ENCODE measurements around the gene MPDZ. TPM values are rescaled to one million over a fixed set of nuclear protein-coding genes. Genes with fewer than 3 reads are reported as not detected.

The MPDZ gene
- polyA plus RNA-seq, 1 donor (not counting 4 experiments of a cell fraction or from before 2014, with no cell fraction given), result 9.0 TPM

- Histone ChIP-seq H3K9me3 (ENCODE audit: control insufficient read depth, low read depth, low read length) (no peaks in the 10 kb centered on the region), H3K27ac (ENCODE audit: control insufficient read depth, insufficient read depth, low read length) (no peak overlapping the region), H4K20me1 (ENCODE audit: control insufficient read depth, extremely low read depth, insufficient read depth, low read length) (no peaks in the 10 kb centered on the region), H2AFZ (ENCODE audit: control insufficient read depth, low read length) (no peak overlapping the region), H3K4me2 (ENCODE audit: control insufficient read depth, extremely low read depth, insufficient read depth, low read depth, low read length) (no peak overlapping the region), H3K4me1 (ENCODE audit: control insufficient read depth, extremely low read depth, insufficient read depth, low read length) (no peaks in the 10 kb centered on the region), H3K9me1 (ENCODE audit: control insufficient read depth, extremely low read depth, insufficient read depth, low read length) (no peaks in the 10 kb centered on the region), H3K4me3 (ENCODE audit: control insufficient read depth in 2 of 3, extremely low read depth in 1 of 3, insufficient read depth in 2 of 3, low read depth in 1 of 3, low read length in 3 of 3) (no peak overlapping the region), H3K36me3 (ENCODE audit: control insufficient read depth in 2 of 2, extremely low read depth in 1 of 2, insufficient read depth in 2 of 2, low read length in 2 of 2) (no peaks in the 10 kb centered on the region), H3K27me3 (ENCODE audit: control insufficient read depth, extremely low read depth, insufficient read depth, low read length) (no peaks in the 10 kb centered on the region), H3K79me2 (ENCODE audit: control insufficient read depth, insufficient read depth, low read length) (no peaks in the 10 kb centered on the region), H3K9ac (ENCODE audit: control insufficient read depth, extremely low read depth, insufficient read depth, low read length) (no peak overlapping the region)
- no peak for FAIRE-seq
- dilution Hi-C loops (cut with MboI; ENCODE audit: extremely low pct_ligation_motif_present, low sequenced_read_pairs), result no loop called here
- DNase-seq (ENCODE audit: low read depth, low spot score), result no peak
- TF ChIP-seq, protein P1, sequence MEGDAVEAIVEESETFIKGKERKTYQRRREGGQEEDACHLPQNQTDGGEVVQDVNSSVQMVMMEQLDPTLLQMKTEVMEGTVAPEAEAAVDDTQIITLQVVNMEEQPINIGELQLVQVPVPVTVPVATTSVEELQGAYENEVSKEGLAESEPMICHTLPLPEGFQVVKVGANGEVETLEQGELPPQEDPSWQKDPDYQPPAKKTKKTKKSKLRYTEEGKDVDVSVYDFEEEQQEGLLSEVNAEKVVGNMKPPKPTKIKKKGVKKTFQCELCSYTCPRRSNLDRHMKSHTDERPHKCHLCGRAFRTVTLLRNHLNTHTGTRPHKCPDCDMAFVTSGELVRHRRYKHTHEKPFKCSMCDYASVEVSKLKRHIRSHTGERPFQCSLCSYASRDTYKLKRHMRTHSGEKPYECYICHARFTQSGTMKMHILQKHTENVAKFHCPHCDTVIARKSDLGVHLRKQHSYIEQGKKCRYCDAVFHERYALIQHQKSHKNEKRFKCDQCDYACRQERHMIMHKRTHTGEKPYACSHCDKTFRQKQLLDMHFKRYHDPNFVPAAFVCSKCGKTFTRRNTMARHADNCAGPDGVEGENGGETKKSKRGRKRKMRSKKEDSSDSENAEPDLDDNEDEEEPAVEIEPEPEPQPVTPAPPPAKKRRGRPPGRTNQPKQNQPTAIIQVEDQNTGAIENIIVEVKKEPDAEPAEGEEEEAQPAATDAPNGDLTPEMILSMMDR (optimal IDR thresholded peaks at IDR 0.05 in 1 of 3, IDR thresholded peaks at IDR 0.05 in 1 of 3, conservative IDR thresholded peaks at IDR 0.05 in 1 of 3; ENCODE audit: extremely low read depth in 1 of 3, insufficient read depth in 2 of 3, low read length in 3 of 3), result no peak
- TF ChIP-seq EZH2 (IDR thresholded peaks at IDR 0.05; ENCODE audit: low read length), result no peak
Observed at GRCh38 chr9:13209498-13209897, 70.0 kb downstream of the MPDZ start.

- Histone ChIP-seq H2AFZ (ENCODE audit: control insufficient read depth, low read length) (no peak overlapping the region), H3K4me2 (ENCODE audit: control insufficient read depth, extremely low read depth, insufficient read depth, low read depth, low read length) (no peak overlapping the region), H3K79me2 (ENCODE audit: control insufficient read depth, insufficient read depth, low read length) (no peaks in the 10 kb centered on the region), H3K9me3 (ENCODE audit: control insufficient read depth, low read depth, low read length) (no peaks in the 10 kb centered on the region), H3K27me3 (ENCODE audit: control insufficient read depth, extremely low read depth, insufficient read depth, low read length) (no peaks in the 10 kb centered on the region), H3K4me3 (ENCODE audit: control insufficient read depth in 2 of 3, extremely low read depth in 1 of 3, insufficient read depth in 2 of 3, low read depth in 1 of 3, low read length in 3 of 3) (no peak overlapping the region), H3K9ac (ENCODE audit: control insufficient read depth, extremely low read depth, insufficient read depth, low read length) (no peak overlapping the region), H4K20me1 (ENCODE audit: control insufficient read depth, extremely low read depth, insufficient read depth, low read length) (no peaks in the 10 kb centered on the region), H3K9me1 (ENCODE audit: control insufficient read depth, extremely low read depth, insufficient read depth, low read length) (no peaks in the 10 kb centered on the region), H3K4me1 (ENCODE audit: control insufficient read depth, extremely low read depth, insufficient read depth, low read length) (peaks cover 10% of the 10 kb centered on the region), H3K27ac (ENCODE audit: control insufficient read depth, insufficient read depth, low read length) (no peak overlapping the region), H3K36me3 (ENCODE audit: control insufficient read depth in 2 of 2, extremely low read depth in 1 of 2, insufficient read depth in 2 of 2, low read length in 2 of 2) (no peaks in the 10 kb centered on the region)
- no peak for TF ChIP-seq EZH2 (IDR thresholded peaks at IDR 0.05; ENCODE audit: low read length)
- TF ChIP-seq, protein P1 (optimal IDR thresholded peaks at IDR 0.05 in 1 of 3, IDR thresholded peaks at IDR 0.05 in 1 of 3, conservative IDR thresholded peaks at IDR 0.05 in 1 of 3; ENCODE audit: extremely low read depth in 1 of 3, insufficient read depth in 2 of 3, low read length in 3 of 3), result no peak
- dilution Hi-C loops (cut with MboI; ENCODE audit: extremely low pct_ligation_motif_present, low sequenced_read_pairs), result no loop called here
- DNase-seq (ENCODE audit: low read depth, low spot score) (no peak), FAIRE-seq (no peak)
Observed at GRCh38 chr9:13205824-13206223, 73.7 kb downstream of the MPDZ start.

Measured in keratinocyte (primary cell).